ENCODE results near the gene TMEM117.
"Not testable (repeated sequence)": the region's sequence is repeated elsewhere in the genome, so short reads cannot be mapped to it uniquely, and the experiment has no call there.

The TMEM117 gene

DNA sequence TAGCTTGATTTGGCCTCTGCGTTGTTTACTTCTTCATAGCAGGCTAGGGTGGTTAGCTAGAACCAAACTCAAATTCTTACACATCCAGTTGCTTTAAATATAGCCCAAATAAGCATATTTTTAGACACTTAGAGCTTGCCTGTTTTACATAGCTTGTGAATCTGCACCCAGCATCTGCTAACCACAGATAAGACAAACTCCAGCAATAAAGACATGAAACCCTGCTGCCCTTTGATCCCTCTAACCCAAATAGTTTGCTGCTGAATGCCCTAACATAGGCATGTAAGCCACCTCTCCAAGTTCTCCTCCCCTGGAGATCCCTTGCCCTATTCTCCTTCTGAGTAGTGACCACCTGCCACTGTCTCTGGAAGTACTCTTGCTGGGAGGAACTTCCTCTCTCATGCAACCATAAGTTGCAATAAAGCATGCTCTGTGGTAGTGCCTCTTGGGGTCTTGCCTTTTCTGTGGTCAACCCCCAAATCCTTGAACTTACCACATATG lies 185.6 kb downstream of the TMEM117 start:
- no peak overlapping the region for H3K4me3 ChIP-seq (ENCODE audit: low read length)
- H3K27me3 ChIP-seq (ENCODE audit: control insufficient read depth, insufficient read depth, low read length) = no peaks in the 10 kb centered on the region
- no peaks in the 10 kb centered on the region for H3K36me3 ChIP-seq (ENCODE audit: control insufficient read depth, insufficient read depth, low read length)
- no peaks in the 10 kb centered on the region for H3K4me1 ChIP-seq (ENCODE audit: control insufficient read depth, insufficient read depth, low read length)
- H3K9ac ChIP-seq (ENCODE audit: low read length) = no peak overlapping the region
- no peak overlapping the region for H3K27ac ChIP-seq (ENCODE audit: low read depth, low read length)

DNA sequence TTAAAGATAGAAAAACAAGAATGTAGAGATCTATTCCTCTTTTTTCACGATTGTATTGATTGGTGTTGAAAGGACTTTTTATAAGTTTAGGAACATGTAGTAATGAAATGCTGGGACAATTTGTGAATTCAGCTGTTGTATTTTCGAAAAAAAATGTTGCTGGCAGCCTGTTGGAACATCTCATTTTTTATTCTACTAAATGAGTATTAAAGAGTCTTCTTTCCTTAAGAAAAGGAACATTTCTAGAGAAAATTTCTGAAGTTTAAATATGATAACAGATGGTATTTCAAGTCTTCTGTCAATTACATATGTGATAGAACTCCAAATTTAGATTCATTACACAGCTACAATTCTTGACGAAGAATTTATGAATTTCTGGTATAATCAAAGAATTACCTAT lies 189.6 kb downstream of the TMEM117 start:
- Histone ChIP-seq H3K4me1 (ENCODE audit: control insufficient read depth, insufficient read depth, low read length) (no peaks in the 10 kb centered on the region), H3K27me3 (ENCODE audit: control insufficient read depth, insufficient read depth, low read length) (no peaks in the 10 kb centered on the region), H3K36me3 (ENCODE audit: control insufficient read depth, insufficient read depth, low read length) (no peaks in the 10 kb centered on the region), H3K9ac (ENCODE audit: low read length) (no peak overlapping the region), H3K27ac (ENCODE audit: low read depth, low read length) (no peak overlapping the region), H3K4me3 (ENCODE audit: low read length) (no peak overlapping the region)

- Histone ChIP-seq H3K9ac (ENCODE audit: low read length) (no peak overlapping the region), H3K27ac (ENCODE audit: low read depth, low read length) (no peak overlapping the region), H3K4me3 (ENCODE audit: low read length) (no peak overlapping the region)
Observed at GRCh38 chr12:44026046-44026445, 190.2 kb downstream of the TMEM117 start.

GRCh38 chr12:44026926-44027325 lies 191.0 kb downstream of the TMEM117 start:
- not testable (repeated sequence) for H3K27me3 ChIP-seq (ENCODE audit: control insufficient read depth, insufficient read depth, low read length); H3K36me3 ChIP-seq (ENCODE audit: control insufficient read depth, insufficient read depth, low read length); H3K9ac ChIP-seq (ENCODE audit: low read length); H3K4me3 ChIP-seq (ENCODE audit: low read length); H3K4me1 ChIP-seq (ENCODE audit: control insufficient read depth, insufficient read depth, low read length); H3K27ac ChIP-seq (ENCODE audit: low read depth, low read length)

More at GRCh38 chr12:44026046-44026445, 190.2 kb downstream of the TMEM117 start:
- Histone ChIP-seq H3K36me3 (ENCODE audit: control insufficient read depth, insufficient read depth, low read length) (no peaks in the 10 kb centered on the region), H3K27me3 (ENCODE audit: control insufficient read depth, insufficient read depth, low read length) (no peaks in the 10 kb centered on the region), H3K4me1 (ENCODE audit: control insufficient read depth, insufficient read depth, low read length) (no peaks in the 10 kb centered on the region)

DNA sequence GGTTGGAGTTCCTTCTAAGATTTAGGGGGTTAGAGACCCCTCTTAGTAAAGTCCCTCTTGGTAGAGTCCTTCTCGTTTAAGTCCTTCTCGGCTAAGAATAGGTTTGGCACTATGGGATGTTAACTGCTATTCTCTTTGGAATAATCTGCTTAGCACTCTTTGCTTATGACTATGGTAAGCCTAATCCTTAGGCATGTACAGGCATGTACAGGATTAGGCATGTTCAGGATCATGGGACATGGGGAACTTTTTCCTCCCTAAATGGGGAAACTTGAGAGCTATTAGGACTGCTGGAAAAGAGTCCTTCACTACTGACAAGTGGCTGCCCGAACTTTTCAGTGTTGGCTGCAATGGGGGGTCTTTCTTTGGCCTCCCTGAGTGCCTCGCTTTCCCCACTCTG lies 193.3 kb downstream of the TMEM117 start:
- no peak overlapping the region for H3K27ac ChIP-seq (ENCODE audit: low read depth, low read length)
- no peak overlapping the region for H3K9ac ChIP-seq (ENCODE audit: low read length)
- H3K4me3 ChIP-seq (ENCODE audit: low read length) = no peak overlapping the region
- no peaks in the 10 kb centered on the region for H3K27me3 ChIP-seq (ENCODE audit: control insufficient read depth, insufficient read depth, low read length)
- H3K36me3 ChIP-seq (ENCODE audit: control insufficient read depth, insufficient read depth, low read length) = no peaks in the 10 kb centered on the region
- H3K4me1 ChIP-seq (ENCODE audit: control insufficient read depth, insufficient read depth, low read length) = no peaks in the 10 kb centered on the region

- Histone ChIP-seq H3K36me3 (ENCODE audit: control insufficient read depth, insufficient read depth, low read length) (no peaks in the 10 kb centered on the region), H3K9ac (ENCODE audit: low read length) (no peak overlapping the region), H3K4me1 (ENCODE audit: control insufficient read depth, insufficient read depth, low read length) (no peaks in the 10 kb centered on the region), H3K27ac (ENCODE audit: low read depth, low read length) (no peak overlapping the region), H3K27me3 (ENCODE audit: control insufficient read depth, insufficient read depth, low read length) (no peaks in the 10 kb centered on the region), H3K4me3 (ENCODE audit: low read length) (no peak overlapping the region)
Observed at GRCh38 chr12:44031472-44032185, 195.7 kb downstream of the TMEM117 start.

DNA sequence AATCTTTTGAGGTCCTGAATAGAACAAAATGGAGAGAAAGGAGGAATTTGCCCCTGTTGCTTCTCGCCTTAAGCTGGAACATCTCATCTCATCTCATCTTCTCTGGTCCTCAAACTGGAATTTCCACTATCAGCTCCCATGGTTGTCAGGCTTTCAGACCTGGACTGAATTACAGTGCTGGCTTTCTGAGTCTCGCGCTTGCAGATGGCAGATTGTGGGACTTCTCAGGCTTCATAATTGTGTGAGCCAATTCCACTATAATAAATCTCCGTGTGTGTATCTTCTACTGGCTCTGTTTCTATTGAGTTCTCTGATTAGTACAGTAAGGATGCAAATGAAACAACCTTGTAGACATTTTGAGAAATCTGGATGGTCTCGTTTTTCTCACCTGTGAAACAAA lies 199.0 kb downstream of the TMEM117 start:
- H3K36me3 ChIP-seq (ENCODE audit: control insufficient read depth, insufficient read depth, low read length) = no peaks in the 10 kb centered on the region
- H3K4me3 ChIP-seq (ENCODE audit: low read length) = no peak overlapping the region
- H3K27ac ChIP-seq (ENCODE audit: low read depth, low read length) = no peak overlapping the region
- no peaks in the 10 kb centered on the region for H3K27me3 ChIP-seq (ENCODE audit: control insufficient read depth, insufficient read depth, low read length)
- H3K9ac ChIP-seq (ENCODE audit: low read length) = no peak overlapping the region
- H3K4me1 ChIP-seq (ENCODE audit: control insufficient read depth, insufficient read depth, low read length) = no peaks in the 10 kb centered on the region

GRCh38 chr12:44036875-44037443 lies 201.1 kb downstream of the TMEM117 start:
- Histone ChIP-seq H3K27ac (ENCODE audit: low read depth, low read length) (no peak overlapping the region), H3K27me3 (ENCODE audit: control insufficient read depth, insufficient read depth, low read length) (no peaks in the 10 kb centered on the region), H3K9ac (ENCODE audit: low read length) (no peak overlapping the region), H3K36me3 (ENCODE audit: control insufficient read depth, insufficient read depth, low read length) (no peaks in the 10 kb centered on the region), H3K4me1 (ENCODE audit: control insufficient read depth, insufficient read depth, low read length) (no peaks in the 10 kb centered on the region), H3K4me3 (ENCODE audit: low read length) (no peak overlapping the region)

DNA sequence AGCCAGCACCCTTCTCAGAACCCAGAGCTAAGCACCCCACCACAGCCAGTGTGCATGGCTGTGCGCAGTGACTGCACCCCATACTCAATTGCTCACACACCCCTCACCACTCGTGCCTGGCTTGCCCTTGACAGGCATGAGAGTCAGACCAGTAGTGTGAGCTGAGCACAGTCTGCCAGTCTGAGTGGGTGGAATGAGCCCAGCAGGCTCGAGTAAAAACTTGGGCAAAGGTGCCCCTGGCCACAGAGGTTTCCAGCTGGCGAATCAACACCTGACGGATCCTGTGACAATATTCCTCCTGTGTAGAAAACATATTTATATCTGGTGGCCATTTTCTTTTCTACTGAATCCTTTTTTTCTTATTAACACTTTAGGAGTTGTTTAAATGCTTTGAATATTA lies 202.5 kb downstream of the TMEM117 start:
- H3K9ac ChIP-seq (ENCODE audit: low read length) = no peak overlapping the region
- no peaks in the 10 kb centered on the region for H3K4me1 ChIP-seq (ENCODE audit: control insufficient read depth, insufficient read depth, low read length)
- no peak overlapping the region for H3K4me3 ChIP-seq (ENCODE audit: low read length)
- H3K27ac ChIP-seq (ENCODE audit: low read depth, low read length) = no peak overlapping the region
- no peaks in the 10 kb centered on the region for H3K36me3 ChIP-seq (ENCODE audit: control insufficient read depth, insufficient read depth, low read length)
- no peaks in the 10 kb centered on the region for H3K27me3 ChIP-seq (ENCODE audit: control insufficient read depth, insufficient read depth, low read length)

DNA sequence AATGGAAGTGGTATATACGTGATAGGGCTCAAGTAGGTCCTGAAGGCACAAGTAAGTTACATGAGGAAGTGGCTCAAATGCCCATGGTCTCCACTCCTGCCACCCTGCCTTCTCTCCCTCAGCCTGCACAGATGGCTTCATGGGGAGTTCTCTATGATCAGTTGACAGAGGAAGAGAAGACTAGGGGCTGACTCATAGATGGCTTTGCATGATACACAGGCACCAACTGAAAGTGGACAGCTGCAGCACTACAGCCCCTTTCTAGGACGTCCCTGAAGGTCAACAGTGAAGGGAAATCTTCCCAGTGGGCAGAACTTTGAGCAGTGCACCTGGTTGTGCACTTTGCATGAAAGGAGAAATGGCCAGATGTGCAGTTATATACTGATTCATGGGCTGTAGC lies 208.6 kb downstream of the TMEM117 start:
- H3K4me3 ChIP-seq (ENCODE audit: low read length); H3K36me3 ChIP-seq (ENCODE audit: control insufficient read depth, insufficient read depth, low read length); H3K9ac ChIP-seq (ENCODE audit: low read length); H3K27ac ChIP-seq (ENCODE audit: low read depth, low read length); H3K4me1 ChIP-seq (ENCODE audit: control insufficient read depth, insufficient read depth, low read length); H3K27me3 ChIP-seq (ENCODE audit: control insufficient read depth, insufficient read depth, low read length): not testable (repeated sequence)

DNA sequence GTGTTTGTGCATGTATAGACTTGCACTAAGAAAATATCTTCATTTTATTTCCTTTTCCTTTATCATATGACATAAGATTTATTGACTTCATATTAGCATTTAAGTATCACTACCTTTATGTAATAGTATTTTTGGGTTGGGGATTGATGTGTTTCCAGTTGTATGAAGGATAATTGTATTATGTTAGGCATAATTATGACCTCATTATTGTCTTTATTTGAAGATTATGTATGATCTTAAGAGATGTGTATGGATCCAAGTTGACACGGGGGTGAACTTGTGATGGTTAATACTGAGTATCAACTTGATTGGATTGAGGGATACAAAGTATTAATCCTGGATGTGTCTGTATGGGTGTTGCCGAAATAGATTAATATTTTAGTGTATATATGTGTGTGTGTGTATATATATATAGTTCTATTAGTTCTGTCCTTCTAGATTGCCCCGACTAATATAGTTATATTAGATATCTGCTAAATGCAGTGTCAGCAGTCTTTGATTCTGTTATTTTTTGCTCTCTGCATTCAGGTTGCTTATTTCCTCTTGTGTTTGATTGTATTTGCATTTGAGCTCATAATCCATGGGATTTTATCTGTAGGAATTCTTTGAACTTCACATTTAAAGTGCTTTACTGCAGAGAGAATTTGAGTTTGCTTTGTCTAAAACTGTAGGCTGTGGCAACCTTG lies 211.0 kb downstream of the TMEM117 start:
- H3K9ac ChIP-seq (ENCODE audit: low read length) = no peak overlapping the region
- H3K4me3 ChIP-seq (ENCODE audit: low read length) = no peak overlapping the region
- H3K27ac ChIP-seq (ENCODE audit: low read depth, low read length) = no peak overlapping the region
- H3K36me3 ChIP-seq (ENCODE audit: control insufficient read depth, insufficient read depth, low read length) = no peaks in the 10 kb centered on the region
- no peaks in the 10 kb centered on the region for H3K27me3 ChIP-seq (ENCODE audit: control insufficient read depth, insufficient read depth, low read length)
- no peaks in the 10 kb centered on the region for H3K4me1 ChIP-seq (ENCODE audit: control insufficient read depth, insufficient read depth, low read length)

DNA sequence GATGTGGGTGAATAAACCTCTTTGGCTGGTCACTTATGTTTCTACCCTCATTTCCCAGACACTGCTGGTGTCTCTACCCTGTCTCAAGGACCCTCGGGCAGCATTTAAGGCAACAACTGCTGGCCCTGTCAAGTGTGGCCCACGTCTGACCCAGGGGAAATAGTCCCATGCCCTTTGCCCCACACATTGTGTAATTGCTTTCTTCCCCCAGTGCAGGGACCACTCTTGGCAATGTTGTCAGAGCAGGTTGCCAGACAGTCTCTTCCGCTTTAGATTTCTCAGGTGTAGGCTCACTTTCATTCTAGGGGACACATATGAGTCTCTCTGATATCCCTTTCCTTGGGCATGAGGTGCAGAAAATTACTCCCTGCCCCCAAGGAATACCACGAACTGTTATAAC lies 216.7 kb downstream of the TMEM117 start:
- Histone ChIP-seq H3K9ac (ENCODE audit: low read length) (no peak overlapping the region), H3K4me1 (ENCODE audit: control insufficient read depth, insufficient read depth, low read length) (no peaks in the 10 kb centered on the region), H3K36me3 (ENCODE audit: control insufficient read depth, insufficient read depth, low read length) (no peaks in the 10 kb centered on the region), H3K4me3 (ENCODE audit: low read length) (no peak overlapping the region), H3K27ac (ENCODE audit: low read depth, low read length) (no peak overlapping the region), H3K27me3 (ENCODE audit: control insufficient read depth, insufficient read depth, low read length) (no peaks in the 10 kb centered on the region)
